Fibroblast of villous mesenchyme (primary cell): ENCODE data around the gene CSTB. TPM values are rescaled to one million over a fixed set of nuclear protein-coding genes. Genes with fewer than 3 reads are reported as not detected.

ENCODE experiments used
- DNase-seq: peaks from one replicate; pipeline ENCODE4 v3.0.0-alpha.2; 2010; ENCODE audit warnings: low read depth
- H3K4me3 ChIP-seq: 2 replicates; pipeline ENCODE4 v1.5.1; 2011; ENCODE audit warnings: low read depth, mild to moderate bottlenecking, low read length
- CTCF ChIP-seq: IDR thresholded peaks from 2 replicates; pipeline ENCODE4 v1.5.1; 2012; ENCODE audit warnings: low read depth, mild to moderate bottlenecking, low read length; ENCODE audit not compliant: insufficient read depth
- total RNA-seq: library from RNA; depleted of rRNA; stranded (reverse); fragments of >200 nt; gene quantifications from 2 replicates; pipeline ENCODE4 v1.2.3, GENCODE V29; 2012

CSTB gene
- total RNA-seq, 1 donor: 16.0 TPM

GRCh38 chr21:43809346-43809799, 33.3 kb upstream of the CSTB start:
- no peak overlapping the region for H3K4me3 ChIP-seq
- no peak for TF ChIP-seq CTCF
- no peak for DNase-seq

- DNase-seq: no peak
- no peak for TF ChIP-seq CTCF
- H3K4me3 ChIP-seq: no peak overlapping the region
These were observed 32.7 kb upstream of the CSTB start for GRCh38 chr21:43808832-43809251.

GRCh38 chr21:43808367-43808766, 32.3 kb upstream of the CSTB start:
- no peak for TF ChIP-seq CTCF
- no peak overlapping the region for H3K4me3 ChIP-seq
- no peak for DNase-seq

GRCh38 chr21:43806017-43806710, 30.1 kb upstream of the CSTB start:
- TF ChIP-seq CTCF: no peak
- no peak for DNase-seq
- H3K4me3 ChIP-seq: no peak overlapping the region

- no peak for TF ChIP-seq CTCF
- DNase-seq: no peak
- no peak overlapping the region for H3K4me3 ChIP-seq
These were observed 29.2 kb upstream of the CSTB start for GRCh38 chr21:43805275-43805800.

- H3K4me3 ChIP-seq: no peak overlapping the region
- TF ChIP-seq CTCF: no peak
- DNase-seq: no peak
These were observed 27.6 kb upstream of the CSTB start for GRCh38 chr21:43803558-43804300.
